ENCODE results near the gene INPP4B.
"Not testable (repeated sequence)": the region's sequence is repeated elsewhere in the genome, so short reads cannot be mapped to it uniquely, and the experiment has no call there.

The INPP4B gene

GRCh38 chr4:142413485-142413884 lies 432.6 kb downstream of the INPP4B start:
- no peak for DNase-seq (ENCODE audit: low read depth in 3 of 3)

DNA sequence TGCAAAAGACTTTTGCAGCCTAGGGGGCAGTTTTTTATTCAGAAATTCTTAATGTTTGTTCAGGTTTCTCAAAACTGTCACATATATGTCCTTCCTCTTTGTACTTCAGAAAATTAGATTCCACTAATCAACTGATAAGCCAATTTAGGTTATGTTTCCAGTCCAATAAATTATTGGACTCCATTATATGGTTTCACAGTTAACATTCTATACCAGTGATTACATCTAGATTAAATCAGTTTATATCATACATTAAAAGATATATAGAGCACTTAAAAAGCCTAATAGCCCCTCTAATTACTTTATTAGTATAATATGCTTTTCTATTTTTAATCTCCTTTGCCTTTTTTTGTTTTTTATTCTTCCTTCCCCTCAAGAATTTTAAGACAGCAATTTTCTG lies 434.1 kb downstream of the INPP4B start:
- DNase-seq (ENCODE audit: low read depth in 3 of 3): no peak

GRCh38 chr4:142408003-142408441 lies 438.1 kb downstream of the INPP4B start:
- no peak for DNase-seq (ENCODE audit: low read depth in 3 of 3)

- DNase-seq (ENCODE audit: low read depth in 3 of 3): no peak
Observed at GRCh38 chr4:142407596-142407995, 438.5 kb downstream of the INPP4B start.

DNA sequence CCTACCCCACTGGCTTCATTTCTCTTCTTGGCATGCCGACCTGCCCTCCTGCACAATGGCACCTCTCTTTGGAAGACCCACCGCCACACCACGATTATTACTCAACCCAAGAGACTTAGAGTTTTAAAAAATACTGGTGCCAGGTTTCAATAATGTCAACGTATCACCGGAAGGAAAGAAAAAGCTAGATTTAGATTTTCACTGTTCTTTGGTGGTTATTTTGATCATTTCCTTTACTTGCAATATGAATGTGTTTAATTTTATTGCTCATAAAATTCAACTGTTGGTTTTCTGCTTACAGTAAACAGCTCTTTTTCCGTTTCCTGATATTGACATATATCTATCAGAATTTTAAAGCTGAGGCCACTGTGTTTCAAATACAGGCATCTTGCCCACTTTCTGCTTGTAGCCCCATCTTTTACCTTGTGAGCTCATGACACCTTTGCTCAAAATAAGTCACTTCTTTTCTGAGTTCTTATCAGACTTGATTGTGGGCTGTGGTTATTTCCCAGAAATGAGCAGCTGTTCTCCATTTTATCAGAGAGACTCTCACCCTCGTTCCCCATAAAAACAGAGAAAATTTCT lies 439.1 kb downstream of the INPP4B start:
- DNase-seq (ENCODE audit: low read depth in 3 of 3): no peak

GRCh38 chr4:142406499-142406835 lies 439.6 kb downstream of the INPP4B start:
- DNase-seq (ENCODE audit: low read depth in 3 of 3): no peak

DNA sequence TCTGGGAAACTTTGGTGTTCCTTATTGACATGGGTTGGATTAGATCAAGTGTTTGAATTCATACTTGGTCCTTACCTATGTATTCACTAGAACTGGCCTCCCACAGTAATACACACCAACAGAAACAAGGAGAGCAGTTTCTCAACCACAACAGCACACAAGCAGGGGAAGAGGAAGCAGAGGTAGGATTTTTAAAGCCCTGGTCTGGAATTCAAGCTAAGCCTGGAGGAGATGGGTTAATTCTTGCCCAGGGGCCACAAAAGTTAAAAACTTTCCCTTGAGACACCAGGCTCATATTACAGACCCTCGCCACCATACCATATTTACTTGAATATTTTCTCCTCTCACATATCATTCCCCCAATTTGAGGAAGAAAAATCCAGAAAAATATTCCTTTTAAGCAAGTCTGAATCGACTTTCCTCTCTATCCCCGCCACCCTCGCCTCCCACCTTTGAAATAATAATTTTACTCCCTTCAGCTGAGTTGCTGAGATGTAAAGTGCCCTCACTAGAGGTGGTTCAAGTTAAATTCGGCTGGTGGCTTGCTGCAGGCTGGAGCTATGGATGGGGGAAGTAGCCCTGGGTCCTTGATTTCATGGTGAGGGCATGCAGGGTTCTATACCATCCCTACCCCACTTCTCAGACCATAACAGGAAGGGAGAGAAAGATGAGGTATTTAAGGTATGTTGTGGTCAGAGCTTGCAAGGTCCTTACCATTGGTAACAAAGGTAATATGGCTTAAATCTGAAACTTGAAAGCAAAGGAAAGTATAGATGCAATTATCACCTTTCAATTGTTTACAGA lies 440.2 kb downstream of the INPP4B start:
- DNase-seq (ENCODE audit: low read depth in 3 of 3): no peak

DNA sequence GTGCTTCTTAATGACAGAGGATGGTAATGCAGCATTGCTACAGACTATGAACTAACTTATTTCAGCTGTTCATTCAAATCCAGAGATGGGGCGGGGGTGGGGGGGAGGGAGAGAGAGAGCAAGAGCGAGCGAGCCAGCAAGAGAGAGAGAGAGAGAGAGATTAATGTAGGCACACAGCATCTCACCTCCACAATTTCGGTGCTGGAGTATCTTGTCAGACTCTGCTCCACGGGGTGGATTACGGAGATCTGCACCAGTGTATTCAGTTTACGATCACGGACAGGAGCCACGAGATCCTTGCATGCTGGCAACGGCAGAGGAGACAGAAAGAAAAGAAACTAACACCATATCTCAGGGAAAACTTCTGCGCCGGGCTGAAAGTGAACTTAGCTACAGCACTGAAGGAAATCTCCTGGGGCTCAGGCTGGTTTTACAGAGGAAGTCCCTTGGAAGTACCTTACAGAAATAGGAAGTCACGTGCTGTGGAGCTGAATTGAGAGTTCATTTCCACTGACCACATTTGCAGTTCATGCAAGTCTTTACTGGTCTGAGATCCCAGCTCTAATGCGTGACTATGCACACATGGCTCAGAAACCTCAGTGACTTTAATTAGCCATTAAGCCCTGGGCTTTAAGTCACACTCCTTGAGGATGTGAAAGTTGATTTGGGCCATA lies 440.9 kb downstream of the INPP4B start:
- DNase-seq (ENCODE audit: low read depth in 3 of 3): no peak

DNA sequence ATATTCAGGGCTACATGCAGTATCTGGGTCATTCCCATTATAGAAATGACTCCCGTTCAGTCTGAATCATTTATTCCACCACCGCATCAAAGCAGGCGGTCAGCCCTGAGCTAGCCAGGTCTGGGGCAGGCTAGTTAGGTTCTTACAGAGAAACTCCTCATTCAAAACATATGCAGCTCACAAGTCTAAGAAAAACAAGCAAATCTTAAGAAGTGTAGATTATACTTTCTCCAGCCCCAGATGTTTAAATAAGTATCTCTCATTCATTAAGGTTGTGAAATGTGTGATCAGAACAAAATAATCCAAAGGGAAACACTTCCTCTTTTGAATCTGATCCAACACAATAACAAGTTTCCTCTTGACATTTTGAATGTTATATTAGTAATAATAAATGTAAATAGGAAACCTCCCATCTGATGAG lies 441.9 kb downstream of the INPP4B start:
- no peak for DNase-seq (ENCODE audit: low read depth in 3 of 3)

DNA sequence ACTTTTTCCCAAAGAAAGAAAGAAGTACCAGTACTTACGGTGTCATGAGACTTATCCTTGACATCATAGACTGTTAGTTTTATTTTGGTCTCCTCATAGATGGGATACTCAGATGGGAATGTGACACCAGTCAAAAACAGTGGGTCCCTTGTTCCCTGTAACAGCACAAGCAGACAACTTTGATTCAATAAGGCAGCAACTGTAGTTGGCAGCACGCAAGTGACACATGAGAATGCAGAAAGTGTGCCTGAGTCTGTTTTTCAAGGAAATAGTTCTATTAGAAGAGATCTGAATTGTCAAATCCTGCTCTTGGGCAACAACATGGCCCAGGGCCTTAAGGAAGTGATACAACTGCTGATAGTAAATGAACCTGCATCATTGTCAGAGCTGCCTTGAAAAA lies 443.2 kb downstream of the INPP4B start:
- DNase-seq (ENCODE audit: low read depth in 3 of 3): no peak

DNA sequence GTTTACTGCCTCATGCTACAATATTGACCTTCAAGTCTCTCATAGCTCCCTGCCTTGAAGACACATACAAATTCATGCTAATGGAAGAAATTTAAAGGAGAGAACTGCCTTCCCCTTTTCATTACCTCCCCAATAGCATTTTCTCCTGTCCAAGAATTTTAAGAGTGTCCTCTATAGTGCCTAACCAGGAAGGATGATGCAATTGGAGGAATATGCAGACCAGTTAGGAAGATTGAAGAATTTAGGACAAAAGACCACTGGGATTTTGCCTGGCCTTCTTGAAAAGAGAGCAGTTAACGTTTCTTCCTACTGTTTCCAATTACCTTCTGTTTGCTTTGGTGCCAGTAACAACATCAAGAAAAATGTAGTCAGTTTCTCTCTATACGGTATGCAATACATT lies 443.9 kb downstream of the INPP4B start:
- DNase-seq (ENCODE audit: low read depth in 3 of 3): no peak

DNA sequence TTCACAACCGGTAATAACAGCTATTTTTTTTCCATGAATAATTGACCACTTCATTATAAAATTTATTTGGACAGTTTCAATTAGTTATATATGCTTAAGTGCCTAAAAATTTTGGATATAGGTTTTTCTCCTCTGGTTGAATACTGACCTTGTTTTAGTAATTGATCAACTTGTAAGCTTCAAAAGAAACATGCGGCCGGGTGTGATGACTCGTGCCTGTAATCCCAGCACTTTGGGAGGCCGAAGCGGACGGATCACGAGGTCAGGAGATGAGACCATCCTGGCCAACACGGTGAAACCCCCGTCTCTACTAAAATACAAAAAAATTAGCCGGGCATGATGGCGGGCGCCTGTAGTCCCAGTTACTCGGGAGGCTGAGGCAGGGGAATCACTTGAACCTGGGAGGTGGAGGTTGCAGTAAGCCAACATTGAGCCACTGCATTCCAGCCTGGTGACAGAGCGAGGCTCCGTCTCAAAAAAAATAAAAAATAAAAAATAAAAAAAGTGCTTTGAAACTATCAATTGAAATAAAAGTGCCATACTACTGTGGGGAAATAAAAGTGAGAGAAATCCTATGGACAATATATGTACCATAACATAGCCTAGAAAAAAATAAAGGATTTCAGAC lies 448.6 kb downstream of the INPP4B start:
- DNase-seq (ENCODE audit: low read depth in 3 of 3): not testable (repeated sequence)

DNA sequence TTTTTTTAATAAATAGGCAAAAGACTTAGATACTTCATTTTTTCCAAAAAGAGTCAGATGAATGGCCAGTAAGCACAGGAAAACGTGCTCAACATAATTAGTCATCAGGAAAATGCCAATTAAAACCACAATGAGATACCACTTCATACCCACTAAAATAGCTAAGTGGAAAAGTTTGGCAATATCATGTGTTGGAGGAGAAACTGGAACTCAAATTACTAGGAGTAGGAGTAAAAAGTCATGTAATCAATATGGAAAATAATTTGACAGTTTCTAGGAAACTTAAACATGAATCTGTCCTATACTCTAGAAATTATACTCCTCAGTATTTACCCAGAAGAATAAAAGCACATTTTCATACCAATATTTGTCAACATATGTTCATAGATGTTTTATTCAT lies 449.8 kb downstream of the INPP4B start:
- no peak for DNase-seq (ENCODE audit: low read depth in 3 of 3)

- DNase-seq (ENCODE audit: low read depth in 3 of 3): no peak
Observed at GRCh38 chr4:142393127-142393526, 453.0 kb downstream of the INPP4B start.

- DNase-seq (ENCODE audit: low read depth in 3 of 3): no peak
Observed at GRCh38 chr4:142386856-142387255, 459.2 kb downstream of the INPP4B start.

DNA sequence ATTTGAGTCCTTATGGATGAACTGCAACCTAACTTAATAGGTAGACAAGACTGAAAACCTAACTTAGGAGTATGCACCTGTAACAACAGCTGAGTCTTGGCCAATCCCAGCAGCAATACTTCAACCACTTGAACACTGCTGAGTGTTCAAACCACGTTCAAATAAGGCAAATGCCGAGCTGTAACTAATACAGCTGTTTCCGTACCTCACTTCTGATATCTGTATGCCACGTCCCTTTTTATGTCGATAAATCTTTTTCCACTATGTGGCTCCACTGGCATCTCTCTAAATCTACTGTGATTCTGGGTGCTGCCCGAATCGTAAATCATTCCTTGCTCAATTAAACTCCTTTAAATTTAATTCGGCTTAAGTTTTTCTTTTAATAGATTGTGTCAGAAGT lies 459.7 kb downstream of the INPP4B start:
- no peak for DNase-seq (ENCODE audit: low read depth in 3 of 3)

- no peak for DNase-seq (ENCODE audit: low read depth in 3 of 3)
Observed at GRCh38 chr4:142383800-142384470, 462.2 kb downstream of the INPP4B start.

DNA sequence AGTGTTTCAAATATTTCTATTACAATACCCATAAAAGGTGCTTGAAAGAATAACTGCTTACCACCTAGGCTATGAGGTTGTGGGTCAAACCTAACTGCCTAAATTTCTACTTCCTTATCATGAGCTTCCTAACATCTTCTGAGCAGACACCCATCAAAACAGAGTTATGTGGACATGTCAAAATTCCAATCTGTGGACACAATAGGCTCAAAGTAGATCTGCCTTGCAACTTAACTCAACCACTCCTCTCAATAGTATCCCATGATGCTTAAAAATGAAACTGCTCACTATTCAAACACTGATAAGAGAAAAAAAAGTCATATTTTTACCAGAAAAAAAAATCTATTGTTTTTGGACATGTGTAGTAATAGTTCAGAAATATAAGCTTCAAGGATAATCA lies 462.7 kb downstream of the INPP4B start:
- no peak for DNase-seq (ENCODE audit: low read depth in 3 of 3)

- no peak for DNase-seq (ENCODE audit: low read depth in 3 of 3)
Observed at GRCh38 chr4:142380052-142380602, 466.0 kb downstream of the INPP4B start.

DNA sequence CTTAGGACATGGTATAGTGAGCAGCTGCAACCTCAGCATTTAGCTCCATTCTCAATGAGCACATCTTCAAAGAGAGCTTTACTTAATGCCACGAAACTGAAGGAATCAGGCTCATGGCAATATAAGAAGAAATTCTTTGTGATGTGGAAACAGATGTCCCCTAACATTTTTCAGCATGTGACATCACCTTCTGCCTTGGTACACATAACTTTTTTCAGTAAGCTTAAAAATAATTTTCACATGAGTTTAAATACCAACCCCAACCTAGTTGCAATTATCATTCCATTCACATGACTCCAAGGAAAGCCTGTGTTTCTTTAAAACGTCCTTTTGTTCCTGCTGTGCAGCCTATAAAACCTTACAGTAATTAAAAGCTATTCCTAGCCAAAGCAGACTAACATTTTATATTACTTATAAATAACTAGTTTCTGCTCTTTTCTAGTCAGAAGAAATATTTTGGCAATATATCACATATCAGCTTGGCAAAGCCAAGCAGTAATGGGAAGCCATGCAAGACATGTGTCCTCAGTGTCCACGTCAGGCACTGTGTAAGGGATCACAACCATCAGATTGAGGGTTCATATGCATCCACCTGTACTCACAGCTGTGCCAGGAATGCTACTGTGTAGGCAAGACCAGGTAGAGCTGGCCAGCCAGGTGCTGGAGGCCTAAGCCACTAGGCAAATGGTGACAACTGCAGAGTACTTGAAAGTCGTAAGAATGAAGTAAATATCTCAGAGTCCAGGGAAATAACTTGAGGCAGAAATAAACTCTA lies 466.6 kb downstream of the INPP4B start:
- no peak for DNase-seq (ENCODE audit: low read depth in 3 of 3)

- DNase-seq (ENCODE audit: low read depth in 3 of 3): no peak
Observed at GRCh38 chr4:142378179-142378578, 467.9 kb downstream of the INPP4B start.
